GM12864 (cell line): Measurements from ENCODE around the gene ERBB2.

Source experiments
- DNase-seq: peaks from one replicate; pipeline ENCODE4 v3.0.0-alpha.2; 2011; ENCODE audit warnings: low read depth
- H3K4me3 ChIP-seq: 2 replicates; pipeline ENCODE4 v1.5.1; 2011; ENCODE audit warnings: mild to moderate bottlenecking, low read depth, low read length, control low read depth
- TF ChIP-seq, protein P1 (sequence below): IDR thresholded peaks from 2 replicates; pipeline ENCODE4 v1.5.1; 2011; ENCODE audit warnings: low read depth, mild to moderate bottlenecking, moderate library complexity, low read length, control low read depth, inconsistent platforms; ENCODE audit errors: missing control alignments

ERBB2 gene

DNA sequence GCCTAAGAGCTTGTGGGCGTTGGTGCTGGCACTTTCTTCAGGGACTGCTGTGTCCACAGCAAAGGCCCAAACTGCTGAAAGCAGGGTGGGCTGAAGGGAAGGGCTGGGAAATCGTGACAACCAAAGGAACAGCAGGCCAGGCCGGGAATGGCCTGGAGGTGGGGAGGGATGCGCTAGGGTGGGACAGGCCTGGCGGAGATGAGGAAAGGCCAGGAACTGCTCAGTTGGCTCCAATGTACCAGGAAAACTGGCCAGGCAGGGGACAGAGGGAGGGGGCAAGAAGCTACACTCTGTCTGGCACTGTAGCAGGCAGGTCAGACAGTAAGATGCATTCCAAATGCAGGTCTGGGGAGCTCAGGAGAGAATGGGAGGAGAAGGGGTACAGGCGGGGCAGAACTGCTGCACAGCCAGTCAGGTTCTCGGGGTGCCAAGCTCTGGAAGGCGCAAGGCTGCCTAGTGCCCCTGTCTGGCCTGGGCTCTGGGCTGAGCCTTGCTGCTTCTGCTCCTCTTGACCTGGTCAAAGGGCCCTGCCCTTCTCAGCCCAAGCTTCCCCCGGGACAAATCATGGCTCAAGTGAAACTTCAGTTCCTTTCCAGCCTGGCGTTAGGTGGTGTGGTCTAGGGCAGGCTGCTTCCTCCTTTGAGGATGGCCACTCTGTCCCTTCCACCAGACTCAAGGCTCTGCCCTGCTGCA lies 24.3 kb upstream of the ERBB2 start:
- no peak overlapping the region for H3K4me3 ChIP-seq
- TF ChIP-seq, protein P1, sequence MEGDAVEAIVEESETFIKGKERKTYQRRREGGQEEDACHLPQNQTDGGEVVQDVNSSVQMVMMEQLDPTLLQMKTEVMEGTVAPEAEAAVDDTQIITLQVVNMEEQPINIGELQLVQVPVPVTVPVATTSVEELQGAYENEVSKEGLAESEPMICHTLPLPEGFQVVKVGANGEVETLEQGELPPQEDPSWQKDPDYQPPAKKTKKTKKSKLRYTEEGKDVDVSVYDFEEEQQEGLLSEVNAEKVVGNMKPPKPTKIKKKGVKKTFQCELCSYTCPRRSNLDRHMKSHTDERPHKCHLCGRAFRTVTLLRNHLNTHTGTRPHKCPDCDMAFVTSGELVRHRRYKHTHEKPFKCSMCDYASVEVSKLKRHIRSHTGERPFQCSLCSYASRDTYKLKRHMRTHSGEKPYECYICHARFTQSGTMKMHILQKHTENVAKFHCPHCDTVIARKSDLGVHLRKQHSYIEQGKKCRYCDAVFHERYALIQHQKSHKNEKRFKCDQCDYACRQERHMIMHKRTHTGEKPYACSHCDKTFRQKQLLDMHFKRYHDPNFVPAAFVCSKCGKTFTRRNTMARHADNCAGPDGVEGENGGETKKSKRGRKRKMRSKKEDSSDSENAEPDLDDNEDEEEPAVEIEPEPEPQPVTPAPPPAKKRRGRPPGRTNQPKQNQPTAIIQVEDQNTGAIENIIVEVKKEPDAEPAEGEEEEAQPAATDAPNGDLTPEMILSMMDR = no peak
- DNase-seq = no peak

DNA sequence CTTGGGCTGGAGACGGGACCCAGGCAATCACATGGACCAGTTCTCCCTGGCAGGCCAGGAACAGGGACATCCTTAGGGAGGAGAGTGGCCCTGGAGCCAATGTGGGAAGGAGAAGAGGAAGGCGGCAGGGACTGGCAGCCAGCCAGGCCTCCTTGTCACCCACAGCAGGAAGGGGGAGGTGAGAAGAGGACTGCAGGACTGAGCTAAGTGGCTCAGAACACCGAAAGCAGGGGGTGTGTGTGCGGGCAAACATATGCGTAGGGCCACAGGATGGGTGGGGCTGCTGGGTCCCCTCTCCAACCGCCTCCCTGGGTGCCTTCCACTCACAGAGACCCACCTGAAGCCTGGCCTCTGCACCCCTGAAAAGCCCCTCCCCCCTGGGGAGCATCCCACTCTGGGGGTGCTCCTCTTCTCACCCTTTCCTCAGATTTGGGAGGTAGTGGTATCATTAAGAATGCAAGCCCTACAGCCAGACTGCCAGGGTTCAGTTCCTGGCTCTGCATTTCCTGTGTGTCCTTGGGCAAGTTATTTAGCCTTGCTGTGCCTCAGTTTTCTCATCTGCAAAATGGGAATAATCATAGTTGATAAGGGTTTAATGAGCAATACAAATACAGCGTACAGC lies 23.6 kb upstream of the ERBB2 start:
- DNase-seq = peak; percentile 22
- TF ChIP-seq, protein P1 = no peak
- H3K4me3 ChIP-seq = no peak overlapping the region

DNA sequence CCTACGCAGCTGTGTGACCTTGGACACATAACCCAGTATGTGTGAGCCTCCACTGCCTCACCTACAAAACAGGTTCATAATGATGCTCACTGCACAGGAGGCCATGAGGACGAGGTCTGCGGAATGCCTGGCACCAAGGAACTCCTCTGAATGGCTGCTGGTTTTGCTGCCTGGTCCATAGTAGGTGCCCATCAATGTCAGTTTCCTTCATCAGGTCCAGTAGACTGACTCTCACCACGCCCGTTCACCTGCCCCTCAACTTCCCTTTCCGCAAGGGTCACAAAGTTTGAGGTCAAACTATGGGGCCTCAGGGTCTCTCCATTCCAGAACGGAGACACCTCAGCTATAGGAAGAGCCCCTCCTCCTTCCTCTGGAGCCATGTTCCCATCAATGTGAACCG lies 22.8 kb upstream of the ERBB2 start:
- TF ChIP-seq, protein P1 = no peak
- DNase-seq = no peak
- H3K4me3 ChIP-seq = no peak overlapping the region

DNA sequence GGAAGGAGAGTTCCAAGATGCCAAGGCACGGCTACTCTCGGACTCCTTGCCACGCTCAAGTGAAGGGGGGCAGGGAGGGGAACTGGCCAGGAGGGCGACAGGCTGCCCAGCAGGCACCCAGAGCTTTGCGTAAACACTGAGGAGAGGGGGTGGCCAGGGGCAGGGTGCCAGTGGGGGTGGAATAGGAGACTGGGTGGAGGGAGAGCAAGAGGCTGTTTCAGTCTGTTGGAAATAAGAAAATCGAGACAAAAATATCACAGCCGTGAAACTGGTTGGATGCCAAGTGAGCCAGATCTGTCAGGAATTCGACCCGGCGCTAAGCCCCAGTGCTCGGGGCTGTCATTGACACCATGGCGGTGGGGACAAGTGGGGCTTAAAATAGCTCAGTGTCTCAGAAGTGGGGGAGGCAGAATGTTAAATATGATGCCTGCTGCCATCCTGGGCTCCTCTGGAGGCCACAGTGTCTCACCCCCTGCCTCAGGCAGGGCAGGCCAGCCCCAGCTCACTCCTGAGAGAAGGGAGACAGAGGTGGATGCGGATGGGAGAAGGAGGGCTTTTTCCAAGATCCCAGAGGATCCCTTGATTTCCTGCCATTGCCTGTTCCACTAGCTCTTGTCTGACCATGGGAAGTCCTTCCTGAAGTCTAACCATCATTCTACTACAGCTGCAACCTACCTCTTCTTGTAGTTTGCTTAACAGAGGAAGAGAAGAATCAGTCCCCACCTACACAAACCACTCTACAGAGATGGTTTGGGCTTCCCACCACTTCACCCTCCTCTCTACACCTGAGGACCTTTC lies 22.1 kb upstream of the ERBB2 start:
- H3K4me3 ChIP-seq = no peak overlapping the region
- TF ChIP-seq, protein P1 = no peak
- DNase-seq = no peak

DNA sequence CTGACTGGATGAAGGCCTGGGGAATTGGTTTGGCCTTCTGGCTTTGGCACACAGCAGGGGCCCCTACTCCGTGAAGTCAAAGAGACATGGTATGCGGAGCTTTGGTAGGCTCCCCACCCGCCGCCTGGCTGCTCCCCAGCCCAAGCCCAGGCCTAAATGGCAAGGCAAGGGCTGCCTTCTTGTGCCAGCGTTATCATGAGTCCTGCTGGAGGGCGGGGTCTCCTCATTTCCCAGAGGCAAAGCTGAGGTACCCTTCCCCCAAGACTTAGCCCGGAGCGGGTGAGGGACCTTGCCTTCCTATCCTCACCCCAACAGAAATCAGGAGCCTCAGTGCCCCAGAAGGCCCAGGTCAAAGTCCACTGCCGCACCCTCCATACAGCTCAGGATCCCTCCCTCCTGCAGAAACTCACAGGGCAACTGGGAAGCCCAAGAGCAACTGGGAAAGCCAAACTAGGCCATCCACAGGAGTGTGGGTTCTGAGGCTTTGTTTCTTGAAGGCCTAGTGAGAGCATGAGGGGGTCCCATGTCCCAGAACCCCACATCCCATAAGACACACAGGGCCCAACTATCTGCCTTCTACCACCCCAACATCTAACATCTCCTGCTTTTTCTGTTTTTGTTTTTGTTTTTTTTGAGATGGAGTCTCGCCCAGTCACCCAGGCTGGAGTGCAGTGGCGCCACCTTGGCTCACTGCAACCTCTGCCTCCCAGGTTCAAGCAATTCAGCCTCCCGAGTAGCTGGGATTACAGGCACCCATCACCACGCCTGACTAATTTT lies 21.3 kb upstream of the ERBB2 start:
- TF ChIP-seq, protein P1 = no peak
- DNase-seq = no peak
- no peak overlapping the region for H3K4me3 ChIP-seq

DNA sequence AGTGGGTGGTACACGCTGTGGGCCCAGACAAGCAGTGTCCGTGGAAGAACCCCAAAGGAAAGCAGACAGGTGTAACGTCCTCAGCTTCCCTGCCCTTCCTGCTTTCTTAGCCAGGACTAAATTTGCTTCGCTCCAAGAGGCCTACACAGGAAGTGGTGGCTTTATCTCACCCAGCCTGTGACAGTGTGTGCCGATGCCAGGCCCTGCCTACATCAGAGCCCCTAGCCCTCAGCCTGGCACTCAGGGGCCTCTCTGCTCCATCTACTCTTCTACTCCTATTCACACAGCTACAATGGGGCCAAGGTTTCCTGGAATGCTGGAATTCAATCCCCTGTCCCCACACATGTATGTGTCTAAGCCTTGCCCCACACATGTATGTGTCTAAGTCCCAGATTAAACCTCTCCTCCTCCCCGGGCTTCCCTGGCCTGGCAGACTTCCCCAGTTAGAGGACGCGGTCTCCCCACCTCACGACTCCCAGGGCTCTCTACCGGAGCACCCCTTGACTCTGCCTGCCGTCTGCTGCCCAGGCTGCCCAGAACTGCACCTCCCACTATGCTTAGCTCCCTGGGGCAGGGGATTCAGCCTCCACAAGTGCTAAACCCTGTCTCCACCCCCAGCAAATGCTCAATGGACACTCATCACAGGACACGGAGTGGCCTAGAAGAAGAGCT lies 20.2 kb upstream of the ERBB2 start:
- TF ChIP-seq, protein P1 = no peak
- no peak overlapping the region for H3K4me3 ChIP-seq
- DNase-seq = no peak
